Activated naive CD4-positive, alpha-beta T cell treated with Interleukin-2 at 50 U/mL for 16 hours (primary cell): Measurements from ENCODE around the gene SLC44A1.

ENCODE experiments used
- DNase-seq: peaks from one replicate; pipeline ENCODE4 v3.0.0-alpha.2; 2020

The SLC44A1 gene

DNA sequence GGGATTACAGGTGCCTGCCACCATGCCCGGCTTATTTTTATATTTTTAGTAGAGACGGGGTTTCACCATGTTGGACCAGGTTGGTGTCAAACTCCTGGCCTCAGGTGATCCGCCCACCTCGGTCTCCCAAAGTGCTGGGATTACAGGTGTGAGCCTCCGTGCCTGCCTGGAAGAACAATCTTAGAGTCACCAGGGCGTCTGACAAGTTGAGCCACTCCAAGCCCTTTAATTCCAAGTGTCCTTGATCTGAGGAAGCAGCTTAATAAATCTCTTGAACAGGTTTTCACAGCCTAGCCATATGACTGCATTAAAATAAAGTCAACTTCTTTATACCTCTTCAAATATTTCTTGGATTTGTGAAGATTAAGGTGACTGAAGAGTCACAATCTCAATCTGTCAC is 31.5 kb downstream of the SLC44A1 start:
- no peak for DNase-seq

DNA sequence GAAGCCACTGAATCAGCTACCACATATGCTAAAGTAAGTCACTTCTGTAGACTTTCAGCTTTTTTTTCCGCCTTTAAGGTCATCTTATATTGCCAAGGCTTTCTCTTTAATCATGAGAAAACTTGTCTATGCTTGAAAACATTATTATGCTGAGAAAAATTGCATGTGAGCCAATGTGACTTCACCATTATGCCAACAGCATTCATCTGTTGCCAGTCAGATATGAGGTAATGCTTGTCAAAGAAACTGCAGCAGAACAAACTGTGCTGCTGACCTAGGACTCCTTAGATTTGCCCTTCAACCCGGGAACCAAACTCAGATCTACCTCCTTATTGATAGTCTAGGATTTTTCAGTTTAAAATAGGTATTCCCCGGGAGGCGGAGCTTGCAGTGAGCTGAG is 34.3 kb downstream of the SLC44A1 start:
- no peak for DNase-seq

DNA sequence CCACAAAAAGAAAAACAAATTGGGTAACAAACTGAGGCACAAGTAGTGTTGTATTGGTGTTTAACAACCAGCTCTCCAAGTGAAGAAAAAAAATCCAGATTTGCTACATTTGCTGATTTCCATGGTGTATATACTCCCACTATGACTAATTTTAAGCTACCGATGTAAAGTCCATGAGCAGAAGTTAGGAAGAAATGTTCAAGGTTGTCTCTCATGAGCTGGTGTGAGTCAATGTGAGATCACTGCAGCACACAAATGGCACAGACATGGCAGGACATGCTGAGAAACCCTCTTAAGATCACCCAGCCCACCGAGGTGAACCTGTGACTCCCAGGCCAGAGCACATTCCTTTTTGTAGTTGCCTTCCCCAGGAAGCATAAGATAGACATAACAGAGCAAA is 36.2 kb downstream of the SLC44A1 start:
- DNase-seq = no peak

DNA sequence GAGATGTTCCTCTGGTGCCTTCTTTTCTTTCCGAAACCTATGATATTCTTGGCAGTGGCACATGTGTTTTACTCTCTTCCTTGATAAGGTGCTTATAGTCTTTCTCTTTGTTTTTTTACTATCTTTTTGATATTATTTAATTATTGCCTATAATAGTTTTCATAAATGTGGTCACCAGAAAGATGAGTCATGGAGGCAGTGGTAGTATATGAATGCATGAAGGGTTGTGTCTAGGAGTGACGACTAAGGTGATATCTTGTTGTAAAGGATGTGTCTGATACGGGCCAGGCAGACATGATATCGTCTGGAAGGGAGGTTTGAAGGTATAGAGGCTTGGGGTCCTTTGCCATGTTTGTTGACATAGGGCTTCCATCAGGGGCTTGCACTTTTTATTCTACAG is 36.8 kb downstream of the SLC44A1 start:
- DNase-seq = no peak

DNA sequence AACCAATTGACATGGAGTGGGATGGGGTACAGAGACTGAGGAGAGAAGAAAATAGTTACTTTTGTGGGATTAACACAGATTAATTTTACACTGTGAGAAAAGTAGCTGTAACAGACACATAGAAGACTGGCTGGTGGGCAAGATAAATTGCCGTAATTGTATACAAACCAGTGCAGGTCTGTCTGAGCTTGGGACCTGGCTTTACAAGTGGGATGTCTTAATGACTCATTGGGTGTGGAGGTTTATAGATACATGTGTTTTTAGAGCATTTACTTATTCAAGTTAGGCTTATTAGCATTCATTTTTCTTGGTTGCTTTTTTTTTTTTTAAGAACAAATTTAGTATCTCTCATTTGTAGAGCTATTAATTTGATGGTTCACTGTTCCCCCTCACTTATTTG is 37.5 kb downstream of the SLC44A1 start:
- no peak for DNase-seq

DNA sequence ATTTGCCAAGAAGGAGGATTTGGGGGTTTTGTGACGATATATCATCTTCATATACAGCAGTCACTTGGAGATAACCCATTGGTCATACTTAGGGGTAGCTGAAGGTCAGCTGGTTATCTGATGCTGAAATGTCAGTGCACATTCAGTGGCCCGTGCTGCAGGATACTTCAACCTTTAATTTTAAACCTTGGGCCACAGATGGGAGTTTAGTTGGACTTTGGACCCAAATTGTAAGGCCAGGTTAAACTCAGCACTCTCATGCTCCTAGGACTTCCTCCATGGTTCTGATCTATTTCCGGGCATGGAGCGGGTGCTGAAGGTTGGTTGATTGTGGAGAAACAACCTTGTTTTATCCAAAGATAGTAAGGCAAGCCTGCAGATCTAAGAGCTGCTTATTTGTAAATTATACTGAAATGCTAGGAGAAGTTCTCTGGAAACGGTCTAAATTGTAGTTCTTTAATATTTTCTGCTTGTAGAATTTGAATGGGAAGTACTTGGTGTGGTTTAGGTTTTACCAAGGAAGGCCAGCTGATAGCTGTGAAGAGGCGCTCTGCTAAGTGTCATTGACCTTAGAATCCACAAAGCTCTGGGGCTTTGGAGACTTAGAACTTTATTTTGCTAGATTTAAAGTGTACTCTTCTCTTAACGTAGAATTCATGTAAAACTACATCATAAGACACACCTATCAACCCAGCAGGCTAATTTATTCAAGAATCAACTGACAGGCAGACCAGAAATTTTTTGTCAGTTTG is 38.6 kb downstream of the SLC44A1 start:
- DNase-seq = no peak

DNA sequence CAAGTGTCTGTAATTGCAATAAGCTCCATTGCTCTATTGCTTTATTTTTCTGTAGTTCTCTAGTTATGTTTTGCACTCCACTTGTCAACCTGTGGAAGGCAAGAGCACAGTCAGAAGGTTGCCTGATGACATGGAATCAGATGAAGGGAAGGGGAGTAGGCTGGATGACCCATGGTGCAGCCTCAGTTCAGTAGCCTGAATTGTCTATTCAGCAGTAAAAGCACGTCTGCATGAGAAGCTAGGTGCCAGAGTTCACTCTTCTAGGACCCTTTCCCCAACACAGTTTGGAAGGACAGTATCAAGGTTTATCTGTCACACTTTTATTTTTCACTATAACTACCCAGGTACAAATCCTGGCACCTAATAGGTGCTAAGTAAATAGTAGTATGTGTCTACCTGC is 39.3 kb downstream of the SLC44A1 start:
- DNase-seq = no peak

DNA sequence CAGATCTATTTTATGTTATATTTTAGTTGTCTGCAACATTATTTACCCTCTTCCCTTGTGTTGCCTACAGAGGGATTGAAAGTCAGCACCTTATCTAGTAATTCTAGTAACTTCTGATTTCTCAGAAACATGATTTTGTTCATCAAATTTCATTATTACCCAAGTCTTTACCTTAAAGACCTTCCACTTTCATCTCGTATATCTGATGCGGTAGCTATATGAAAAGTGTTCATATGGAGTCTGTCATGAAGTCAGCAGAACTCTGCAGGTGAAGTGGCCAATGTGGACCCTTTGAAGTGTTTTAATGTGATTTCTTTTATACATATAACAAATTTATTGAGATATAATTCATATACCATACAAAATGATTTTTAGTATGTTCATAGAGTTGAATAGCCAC is 40.0 kb downstream of the SLC44A1 start:
- no peak for DNase-seq

DNA sequence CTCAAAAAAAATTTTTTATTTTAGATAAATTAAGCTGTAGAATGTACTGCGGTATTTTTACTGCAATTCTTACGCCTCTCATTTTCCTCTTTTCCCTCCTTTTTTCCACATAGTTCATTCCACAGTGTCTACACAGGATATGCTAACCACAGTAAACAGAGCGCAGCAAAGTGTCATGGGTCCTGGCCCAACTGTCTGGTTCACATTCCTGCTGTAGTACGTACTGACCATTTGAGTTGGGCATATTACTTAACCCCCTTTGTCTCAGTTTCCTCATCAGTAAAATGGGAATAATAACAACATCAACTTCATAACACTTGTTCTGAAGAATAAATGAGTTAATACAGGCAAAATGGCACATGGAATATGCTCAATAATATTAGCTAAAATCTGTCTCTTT is 41.6 kb downstream of the SLC44A1 start:
- DNase-seq = no peak

DNA sequence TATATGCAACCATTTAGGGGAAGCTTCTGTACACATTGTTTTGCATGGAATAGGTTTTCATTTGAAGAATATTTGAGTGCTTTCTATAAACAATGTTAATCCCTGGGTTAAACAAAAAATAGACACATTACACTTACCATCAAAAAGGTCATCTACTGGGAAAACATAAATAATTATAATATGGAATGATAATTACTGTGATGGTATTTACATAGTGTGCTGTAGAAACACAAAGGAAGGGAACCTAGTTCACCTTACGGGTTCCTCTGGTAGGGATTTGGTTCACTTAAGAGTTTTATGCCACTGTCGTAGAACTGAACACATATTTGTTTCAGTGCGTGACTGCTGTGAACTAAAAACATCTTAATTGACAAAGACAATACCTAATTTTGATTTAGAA is 44.9 kb downstream of the SLC44A1 start:
- DNase-seq = no peak

DNA sequence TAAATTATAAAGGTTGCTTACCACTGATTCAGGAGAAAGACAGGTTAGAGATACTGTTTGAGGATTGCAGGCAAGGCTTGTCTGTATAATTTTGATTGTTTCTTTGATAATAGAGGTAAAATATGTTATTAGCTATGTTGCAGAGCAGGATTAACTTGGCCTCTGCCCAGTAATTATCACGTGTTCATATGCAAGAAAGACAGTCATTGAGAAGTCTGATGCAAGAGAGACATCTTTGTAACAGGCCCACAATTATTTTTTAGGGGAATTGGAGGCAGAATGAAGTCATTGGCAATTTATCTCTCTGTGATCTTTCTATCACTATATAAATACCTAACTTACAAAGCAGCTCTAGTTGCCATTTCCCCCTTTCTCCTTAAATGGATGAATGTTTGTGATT is 46.0 kb downstream of the SLC44A1 start:
- no peak for DNase-seq

DNA sequence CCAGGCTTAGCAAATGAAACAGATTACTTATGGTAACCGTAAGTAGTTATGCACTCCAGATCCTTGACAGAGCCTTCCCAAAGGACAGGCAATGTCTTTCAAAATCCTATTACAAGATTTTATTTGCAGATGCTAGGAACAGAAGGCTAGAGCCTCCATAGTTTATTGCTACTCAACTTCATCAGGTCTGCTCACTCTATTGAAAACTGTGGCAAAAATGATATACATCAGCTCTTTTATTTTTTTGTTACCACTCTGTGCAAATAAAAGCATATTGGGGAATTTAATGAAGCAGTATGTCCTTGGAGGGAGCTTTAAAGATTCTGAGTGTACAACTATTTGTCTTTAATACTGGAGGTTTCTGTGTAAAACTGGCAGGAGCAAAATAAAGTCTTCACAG is 46.5 kb downstream of the SLC44A1 start:
- no peak for DNase-seq

DNA sequence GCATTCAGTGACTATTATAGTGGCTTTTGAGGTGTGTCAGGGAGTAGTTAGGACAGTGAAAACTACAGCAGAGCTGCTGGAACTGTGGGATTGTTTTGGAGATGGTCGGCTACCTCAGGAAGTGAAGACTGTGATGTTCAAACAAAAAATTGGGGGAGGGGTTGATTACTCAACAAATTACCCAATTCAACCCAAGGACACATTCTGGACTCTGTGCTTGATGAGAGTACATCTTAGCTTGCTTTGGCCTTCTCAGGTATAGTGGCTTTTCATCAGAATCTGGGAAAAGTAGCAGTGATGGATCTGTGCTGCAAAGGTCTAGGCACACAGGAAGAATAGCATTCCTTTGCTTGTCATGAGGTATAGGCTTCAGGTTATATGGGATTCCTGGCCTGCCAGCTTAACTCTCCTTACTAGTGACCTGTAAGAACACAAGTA is 47.0 kb downstream of the SLC44A1 start:
- no peak for DNase-seq

DNA sequence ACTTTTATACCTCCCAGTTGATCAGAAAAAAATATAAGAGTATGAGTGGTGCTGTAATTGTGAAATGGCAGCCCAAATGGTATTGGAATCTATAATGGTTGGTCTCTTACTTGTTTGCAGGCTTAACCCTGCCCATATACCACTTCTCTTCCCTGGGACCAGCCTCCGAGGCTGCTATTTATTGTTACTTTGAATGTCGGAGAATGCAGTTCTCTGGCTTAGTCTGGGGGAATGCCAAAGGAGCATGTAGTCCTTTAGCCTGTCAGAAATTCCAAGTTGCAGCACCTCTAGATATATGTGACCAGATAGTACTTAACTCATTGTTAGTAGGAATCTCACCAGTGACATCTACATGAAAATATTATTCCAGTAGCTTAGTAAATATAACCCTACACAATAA is 47.5 kb downstream of the SLC44A1 start:
- no peak for DNase-seq

DNA sequence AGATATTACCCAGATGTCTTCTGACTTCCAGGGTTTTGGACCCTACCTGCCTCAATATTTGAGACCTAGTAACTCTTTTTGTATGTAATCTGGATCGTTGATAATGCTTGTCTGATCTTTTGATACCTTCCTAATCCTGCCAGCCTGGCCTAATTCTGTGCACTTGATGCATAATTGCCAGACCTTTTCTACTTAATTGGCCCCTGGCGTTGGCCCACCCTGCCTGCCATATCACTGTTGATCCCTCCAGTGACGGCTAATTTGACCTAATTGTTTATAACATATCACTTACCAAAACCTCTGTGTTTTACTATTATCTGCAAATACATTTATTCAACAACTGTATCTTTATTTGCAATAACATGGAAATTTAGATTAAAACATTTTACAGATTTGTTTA is 49.0 kb downstream of the SLC44A1 start:
- DNase-seq = no peak

DNA sequence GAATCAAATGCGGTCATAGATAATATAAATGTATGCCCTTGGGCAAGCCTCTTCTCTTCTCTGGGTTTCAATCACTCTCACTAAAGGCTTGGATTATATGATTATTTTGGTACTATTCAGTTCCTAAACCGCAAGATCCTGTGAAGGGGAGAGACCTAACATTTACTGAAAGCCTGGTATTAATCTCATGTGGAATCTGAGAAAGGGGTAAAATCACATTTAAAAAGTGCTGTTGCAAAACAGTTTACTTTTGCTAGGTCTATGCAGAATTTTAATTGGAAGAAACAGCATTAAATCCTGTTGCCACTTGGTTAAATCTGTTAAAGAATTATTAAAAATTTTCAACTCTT is 50.7 kb downstream of the SLC44A1 start:
- no peak for DNase-seq

DNA sequence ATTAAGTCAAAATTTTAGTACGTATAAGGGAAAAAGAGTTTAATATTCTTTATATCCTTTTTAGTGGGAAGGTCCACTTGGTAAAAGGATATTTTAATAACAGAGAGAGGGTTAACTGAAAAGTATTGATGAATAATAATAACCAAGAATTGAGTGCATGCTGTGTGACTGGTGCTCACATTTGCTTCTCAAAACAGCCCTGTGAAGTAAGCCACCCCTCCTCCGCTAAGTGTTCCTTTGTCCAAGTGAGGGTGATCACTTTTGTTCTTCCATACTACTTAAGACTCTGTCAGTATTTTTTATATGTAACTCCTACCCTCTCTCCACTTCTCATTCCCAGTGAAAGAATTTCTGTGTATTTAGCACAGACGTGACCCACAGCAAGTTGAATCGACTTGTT is 51.5 kb downstream of the SLC44A1 start:
- DNase-seq = no peak

DNA sequence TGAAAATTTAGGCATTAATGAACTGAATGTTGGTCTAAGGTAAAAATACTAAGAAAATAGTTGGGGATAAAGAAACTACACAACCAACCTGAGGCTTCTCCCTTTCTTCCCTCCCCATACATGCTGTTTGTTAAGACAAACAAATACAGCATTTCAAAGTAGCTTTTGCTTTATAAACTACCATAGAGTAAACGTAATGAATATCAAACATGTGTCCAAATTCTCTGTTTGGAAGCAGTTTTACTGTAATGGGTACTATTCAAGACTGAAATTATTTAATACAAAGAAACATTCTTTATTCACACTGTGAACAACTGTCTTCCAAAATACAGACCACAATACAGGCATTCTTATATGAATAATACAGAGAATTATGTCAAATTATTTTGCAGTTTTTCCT is 52.0 kb downstream of the SLC44A1 start:
- no peak for DNase-seq

DNA sequence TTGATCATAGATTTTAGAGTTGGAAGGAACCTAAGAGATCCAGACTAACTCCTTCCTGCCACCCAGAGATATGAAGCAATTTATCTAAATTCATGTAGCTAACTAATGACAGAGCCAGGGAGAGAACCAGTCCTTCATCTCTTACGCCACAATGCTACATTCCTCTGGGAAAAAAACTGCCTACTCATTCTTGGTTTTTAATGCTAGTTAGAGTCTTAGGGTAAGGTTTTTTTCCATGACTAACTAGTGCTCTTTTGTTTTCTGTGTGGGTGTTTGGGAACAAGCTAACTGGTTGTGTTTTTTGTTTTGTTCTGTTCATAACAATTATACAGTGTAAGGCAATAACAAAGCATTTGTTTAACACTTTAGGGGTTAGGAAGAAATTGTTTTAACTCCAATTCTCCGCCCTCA is 52.4 kb downstream of the SLC44A1 start:
- DNase-seq = no peak

DNA sequence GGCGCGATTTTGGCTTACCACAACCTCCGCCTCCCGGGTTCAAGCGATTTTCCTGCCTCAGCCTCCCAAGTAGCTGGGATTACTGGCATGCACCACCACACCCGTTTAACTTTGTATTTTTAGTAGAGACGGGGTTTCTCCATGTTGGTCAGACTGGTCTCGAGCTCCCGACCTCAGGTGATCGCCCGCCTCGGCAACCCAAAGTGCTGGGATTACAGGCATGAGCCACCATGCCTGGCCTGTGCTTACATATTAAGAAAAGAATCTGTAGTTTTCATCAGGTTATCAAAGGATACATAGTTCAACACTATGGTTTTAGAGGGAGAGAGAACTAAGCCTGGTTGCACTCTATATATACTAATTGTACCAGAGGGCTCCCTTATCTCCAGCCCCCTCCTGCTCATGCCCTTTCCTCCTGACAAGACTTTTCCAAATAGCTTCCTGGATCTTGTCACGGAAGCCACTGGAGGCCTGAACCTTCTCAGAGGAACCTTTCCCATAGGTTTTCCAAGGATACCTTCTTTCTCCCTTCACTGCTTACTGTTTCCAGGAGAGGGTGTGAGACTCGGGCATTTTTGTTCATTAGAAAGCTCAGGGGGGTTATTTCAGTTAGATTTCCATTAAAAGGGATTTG is 53.1 kb downstream of the SLC44A1 start:
- no peak for DNase-seq

DNA sequence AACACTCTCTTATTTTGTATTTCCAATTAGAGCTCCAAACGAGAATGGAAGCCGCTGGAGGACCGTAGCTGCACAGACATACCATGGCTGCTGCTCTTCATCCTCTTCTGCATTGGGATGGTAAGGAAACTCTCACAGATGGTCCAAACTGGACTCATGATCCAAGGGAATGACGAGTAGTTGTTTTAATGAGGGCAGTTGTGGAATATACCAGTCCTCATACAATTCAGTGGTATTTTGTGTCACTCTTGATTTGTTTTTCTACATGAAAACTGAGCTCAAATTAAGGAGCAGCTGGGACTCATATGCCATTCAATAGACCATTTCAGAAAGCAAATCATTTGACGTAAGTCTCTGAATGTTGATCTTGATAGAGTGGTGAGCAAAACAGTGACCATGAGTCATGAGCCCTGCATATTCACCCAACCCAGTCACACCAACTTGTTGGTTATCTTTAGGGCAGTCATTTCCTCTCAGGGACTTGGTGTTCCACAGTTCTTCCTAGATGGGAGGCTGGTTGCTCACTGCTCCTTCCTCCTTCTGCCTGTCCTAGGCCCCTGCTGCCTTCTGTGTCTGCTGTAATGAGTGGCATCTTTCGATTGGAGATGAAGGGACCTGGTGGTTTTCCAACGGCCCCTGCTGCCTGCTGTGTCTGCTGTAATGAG is 54.9 kb downstream of the SLC44A1 start:
- no peak for DNase-seq

DNA sequence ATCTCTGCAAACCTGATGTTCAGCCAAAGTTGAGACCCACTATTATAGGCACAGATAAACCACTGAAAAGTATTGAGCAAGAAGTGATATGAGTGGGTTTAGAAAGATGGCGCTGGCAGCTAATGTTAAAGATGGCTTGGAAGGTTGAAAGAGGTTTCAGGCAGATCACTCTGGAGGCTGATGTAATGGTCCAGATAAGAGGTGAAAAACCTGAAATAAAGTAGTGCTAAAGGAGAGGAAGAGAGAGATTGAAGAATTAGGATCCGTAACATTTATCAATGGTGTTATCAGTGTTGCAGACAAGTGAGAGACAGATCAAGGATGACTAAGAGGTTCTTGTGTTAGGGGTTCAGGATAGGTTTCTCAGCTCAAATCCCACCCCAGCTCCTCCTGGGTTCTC is 58.3 kb downstream of the SLC44A1 start:
- DNase-seq = no peak

DNA sequence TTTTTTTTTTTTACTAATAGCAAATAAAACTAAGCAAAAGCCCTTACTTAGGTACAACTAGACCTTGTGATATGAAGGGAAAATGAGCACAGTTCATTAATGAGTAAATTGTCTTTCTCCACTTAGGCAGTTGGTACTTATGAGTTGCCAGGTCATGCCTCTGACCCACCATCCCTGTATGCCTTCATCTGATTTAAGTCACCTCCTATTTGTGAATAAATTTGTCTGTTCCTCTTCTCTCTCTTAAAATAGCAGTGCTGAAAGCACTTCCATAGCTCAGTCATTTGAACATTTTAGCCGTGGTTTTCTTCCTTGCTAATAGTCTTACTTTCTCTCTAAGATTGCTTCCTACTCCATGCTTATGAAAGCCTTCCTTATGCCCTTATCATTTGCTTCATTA is 61.4 kb downstream of the SLC44A1 start:
- no peak for DNase-seq

DNA sequence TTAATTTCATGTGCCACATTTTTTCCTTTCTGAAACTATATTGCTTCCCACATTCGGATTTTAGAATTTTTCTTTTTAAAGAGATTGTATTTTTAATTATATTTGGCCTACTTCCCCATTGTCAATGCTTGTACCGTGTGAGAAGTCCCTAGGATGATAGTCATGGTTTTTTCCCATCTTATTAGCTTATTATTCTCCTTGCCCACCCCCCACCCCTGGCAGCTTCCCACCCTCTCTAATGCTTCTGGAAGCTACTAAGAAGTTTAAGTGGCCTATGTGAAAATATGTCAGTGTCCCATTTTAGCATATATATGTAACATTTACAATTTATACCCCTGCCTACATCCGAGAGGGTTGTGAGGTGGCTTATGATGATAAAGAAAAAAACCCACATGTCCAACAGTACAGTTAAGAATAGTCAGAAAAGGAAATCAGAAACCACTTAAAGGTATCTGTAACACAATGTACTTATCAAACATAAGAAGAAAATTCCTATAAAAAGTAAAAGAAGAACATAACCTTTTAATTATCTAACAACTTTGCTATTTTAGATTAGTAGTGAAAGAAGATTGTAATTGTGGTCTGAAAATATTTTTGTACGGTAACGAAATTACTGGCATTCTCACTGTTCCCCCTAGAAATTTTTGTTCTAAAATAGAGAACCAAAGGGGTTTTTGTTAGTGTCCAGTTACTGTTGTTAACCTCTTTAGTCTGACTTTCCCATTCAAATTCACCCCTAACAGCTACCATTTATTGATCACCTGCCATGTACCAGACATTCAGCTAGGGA is 62.1 kb downstream of the SLC44A1 start:
- DNase-seq = no peak
